ENCODE data around the gene PPDPF.

The PPDPF gene

DNA sequence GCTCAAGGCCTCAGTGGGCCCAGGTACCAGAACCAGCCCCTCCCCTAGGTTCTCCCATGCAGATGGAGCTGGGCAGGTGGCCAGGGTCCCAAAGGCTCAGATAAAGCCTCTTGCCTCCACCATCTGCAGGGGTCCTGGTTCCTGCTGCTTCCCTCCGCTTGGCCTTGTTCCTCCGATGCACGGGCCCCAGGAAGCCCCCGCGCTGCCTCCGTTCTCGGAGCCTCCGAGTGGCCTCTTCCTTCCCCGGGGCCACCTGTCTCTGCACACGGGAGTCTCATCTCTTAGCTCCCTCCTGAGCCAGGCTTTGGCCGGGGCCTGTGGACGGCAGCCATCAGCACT, 18.5 kb downstream of the PPDPF start:
- no peak for DNase-seq (ENCODE audit: low read depth)
- TF ChIP-seq, protein P1, sequence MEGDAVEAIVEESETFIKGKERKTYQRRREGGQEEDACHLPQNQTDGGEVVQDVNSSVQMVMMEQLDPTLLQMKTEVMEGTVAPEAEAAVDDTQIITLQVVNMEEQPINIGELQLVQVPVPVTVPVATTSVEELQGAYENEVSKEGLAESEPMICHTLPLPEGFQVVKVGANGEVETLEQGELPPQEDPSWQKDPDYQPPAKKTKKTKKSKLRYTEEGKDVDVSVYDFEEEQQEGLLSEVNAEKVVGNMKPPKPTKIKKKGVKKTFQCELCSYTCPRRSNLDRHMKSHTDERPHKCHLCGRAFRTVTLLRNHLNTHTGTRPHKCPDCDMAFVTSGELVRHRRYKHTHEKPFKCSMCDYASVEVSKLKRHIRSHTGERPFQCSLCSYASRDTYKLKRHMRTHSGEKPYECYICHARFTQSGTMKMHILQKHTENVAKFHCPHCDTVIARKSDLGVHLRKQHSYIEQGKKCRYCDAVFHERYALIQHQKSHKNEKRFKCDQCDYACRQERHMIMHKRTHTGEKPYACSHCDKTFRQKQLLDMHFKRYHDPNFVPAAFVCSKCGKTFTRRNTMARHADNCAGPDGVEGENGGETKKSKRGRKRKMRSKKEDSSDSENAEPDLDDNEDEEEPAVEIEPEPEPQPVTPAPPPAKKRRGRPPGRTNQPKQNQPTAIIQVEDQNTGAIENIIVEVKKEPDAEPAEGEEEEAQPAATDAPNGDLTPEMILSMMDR (IDR thresholded peaks at IDR 0.05; ENCODE audit: low read depth, low read length, missing control alignments) = no peak
- H3K4me3 ChIP-seq (ENCODE audit: low read depth, low read length) = no peak overlapping the region

DNA sequence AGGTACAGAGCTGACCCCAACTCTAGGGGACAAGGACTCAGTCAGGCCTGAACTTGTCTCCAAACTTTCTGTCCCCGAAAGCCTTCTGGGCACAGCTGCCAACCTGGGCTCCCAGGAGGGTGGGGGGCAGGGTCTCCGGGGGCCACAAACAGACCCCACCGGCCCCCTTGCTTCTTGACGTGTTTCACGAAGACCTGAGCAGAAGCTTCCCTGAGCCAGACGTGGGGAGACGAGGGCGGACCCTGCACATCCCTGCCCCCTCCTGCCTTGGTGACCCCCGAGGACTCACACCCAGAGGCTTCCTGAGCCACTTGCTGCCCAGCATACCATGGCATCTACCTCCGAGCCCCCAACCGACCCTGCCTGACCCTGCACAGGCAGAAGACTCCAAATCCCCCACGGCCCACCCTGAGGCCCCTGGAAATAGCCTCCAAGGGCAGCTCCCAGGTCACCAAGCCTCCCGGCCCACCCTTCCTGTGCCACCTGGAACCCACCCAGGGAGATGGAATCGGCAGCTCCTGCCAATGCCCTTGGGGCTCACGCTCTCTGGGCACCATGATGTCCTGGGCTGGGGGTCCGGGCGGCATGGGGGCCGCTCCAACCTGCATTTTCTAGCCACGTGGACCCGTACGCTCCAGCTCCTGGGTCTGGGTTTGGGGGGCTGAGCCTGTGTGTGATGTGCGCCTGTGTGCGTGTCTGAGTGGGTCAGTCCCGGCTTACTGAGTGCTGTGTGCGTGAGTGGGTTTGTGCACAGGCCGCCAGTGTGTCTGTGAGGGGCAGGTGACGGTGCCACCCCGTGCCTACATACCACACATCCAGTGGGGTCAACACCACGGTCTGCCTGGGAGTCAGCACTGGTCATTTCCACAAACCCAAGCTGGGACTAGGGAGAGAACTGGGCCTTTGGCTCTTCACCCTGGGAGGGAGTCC, 19.1 kb downstream of the PPDPF start:
- no peak overlapping the region for H3K4me3 ChIP-seq (ENCODE audit: low read depth, low read length)
- DNase-seq (ENCODE audit: low read depth) = no peak
- TF ChIP-seq, protein P1 (IDR thresholded peaks at IDR 0.05; ENCODE audit: low read depth, low read length, missing control alignments) = no peak

DNA sequence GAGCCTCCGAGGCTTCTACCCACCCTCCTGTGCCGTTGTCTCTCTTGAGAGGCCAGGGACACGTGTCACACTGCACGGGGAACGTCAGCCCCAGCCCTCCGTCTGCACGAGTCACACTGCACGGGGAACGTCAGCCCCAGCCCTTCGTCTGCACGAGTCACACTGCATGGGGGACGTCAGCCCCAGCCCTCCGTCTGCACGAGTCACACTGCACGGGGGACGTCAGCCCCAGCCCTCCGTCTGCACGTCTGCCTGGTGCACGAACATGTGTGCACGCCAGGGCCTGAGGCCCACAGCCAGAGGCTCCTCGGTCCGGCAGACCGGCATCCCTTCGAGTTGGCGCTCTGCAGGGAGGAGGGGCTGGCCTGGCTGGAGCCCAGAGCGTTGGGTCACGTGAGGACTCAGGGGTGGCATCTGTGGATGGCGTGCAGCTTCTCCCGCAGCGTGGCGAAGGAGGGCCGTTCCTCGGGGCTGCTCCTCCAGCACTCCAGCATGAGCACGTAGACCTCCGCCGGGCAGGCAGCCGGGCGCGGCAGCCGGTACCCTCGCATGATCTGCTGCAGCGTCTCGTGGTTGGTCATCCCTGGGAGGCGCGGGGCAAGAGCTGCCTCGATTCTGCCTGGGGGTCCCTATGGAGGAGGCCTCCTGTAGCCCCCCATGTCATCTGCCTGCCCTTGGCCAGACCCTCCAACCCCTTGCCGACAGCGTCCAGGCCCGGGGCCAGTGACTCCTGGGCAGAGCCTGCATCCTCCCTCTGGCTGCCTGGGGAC, 20.0 kb downstream of the PPDPF start:
- TF ChIP-seq, protein P1 (IDR thresholded peaks at IDR 0.05; ENCODE audit: low read depth, low read length, missing control alignments) = no peak
- DNase-seq (ENCODE audit: low read depth) = no peak
- no peak overlapping the region for H3K4me3 ChIP-seq (ENCODE audit: low read depth, low read length)

DNA sequence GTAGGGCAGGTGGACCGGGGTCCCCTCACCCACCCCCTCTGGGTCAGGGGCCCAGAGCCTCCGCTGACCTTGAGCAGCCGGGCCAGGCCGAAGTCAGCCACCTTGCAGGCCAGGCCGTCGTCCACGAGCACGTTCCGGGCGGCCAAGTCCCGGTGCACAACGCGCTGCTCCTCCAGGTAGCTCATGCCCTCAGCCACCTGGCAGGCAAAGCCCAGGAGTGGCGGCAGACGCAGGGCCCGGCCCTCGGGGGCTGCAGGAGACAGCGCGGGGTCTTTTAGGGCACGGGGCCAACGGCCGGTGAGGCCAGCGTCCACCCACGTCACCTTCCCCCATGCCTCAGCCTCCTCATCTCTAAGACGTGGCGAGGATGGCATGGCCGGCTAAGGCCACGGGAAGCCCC, 20.8 kb downstream of the PPDPF start:
- H3K4me3 ChIP-seq (ENCODE audit: low read depth, low read length) = peak overlapping the region; percentile 51
- TF ChIP-seq, protein P1 (IDR thresholded peaks at IDR 0.05; ENCODE audit: low read depth, low read length, missing control alignments) = no peak
- no peak for DNase-seq (ENCODE audit: low read depth)

DNA sequence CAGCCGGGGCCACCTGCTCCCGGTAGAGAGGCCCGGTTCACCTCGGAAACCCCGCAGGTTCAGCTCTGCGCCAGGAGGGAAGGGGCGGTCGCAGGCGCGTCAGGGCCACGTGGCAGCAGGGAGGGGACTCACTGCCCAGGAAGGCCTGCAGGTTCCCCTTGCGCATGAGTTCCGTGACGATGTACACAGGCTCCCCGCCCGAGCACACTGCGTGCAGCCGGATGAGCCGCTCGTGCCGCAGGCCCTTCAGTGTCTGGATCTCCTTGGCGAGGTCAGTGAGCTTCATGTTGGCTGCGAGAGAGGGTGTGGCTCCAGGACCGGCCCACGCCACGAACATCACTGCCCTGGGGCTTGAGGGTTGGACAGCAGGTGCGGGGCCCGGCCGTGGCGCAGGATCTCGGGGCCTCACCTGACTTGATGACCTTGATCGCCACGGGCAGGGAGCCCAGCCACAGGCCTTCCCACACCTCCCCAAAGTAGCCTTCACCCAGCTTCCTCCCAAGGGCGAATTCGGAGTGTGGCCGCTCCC, 21.5 kb downstream of the PPDPF start:
- peak overlapping the region; percentile 51 for H3K4me3 ChIP-seq (ENCODE audit: low read depth, low read length)
- TF ChIP-seq, protein P1 (IDR thresholded peaks at IDR 0.05; ENCODE audit: low read depth, low read length, missing control alignments) = no peak
- DNase-seq (ENCODE audit: low read depth) = no peak

DNA sequence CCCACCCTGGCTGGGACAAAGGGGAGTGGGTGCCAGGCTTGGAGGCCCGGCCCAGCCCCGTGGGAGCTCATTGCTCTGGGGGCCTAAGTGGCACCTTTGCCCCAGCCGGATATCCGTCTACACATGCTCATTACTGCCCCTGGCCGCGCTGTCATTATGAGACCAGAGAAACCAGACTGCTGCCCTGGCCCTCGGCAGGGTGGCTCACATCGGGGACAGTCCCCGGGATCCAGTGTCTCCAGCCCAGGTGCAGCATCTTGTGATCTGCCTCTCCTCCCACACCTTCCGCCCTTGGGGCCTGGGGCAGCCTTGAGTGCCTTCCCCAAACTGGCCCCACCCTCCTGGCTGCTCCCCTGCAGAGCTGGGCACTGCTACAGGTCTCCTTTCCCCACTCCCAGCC, 22.1 kb downstream of the PPDPF start:
- TF ChIP-seq, protein P1 (IDR thresholded peaks at IDR 0.05; ENCODE audit: low read depth, low read length, missing control alignments) = no peak

More for the DNA sequence above, 22.1 kb downstream of the PPDPF start:
- peak overlapping the region; percentile 51 for H3K4me3 ChIP-seq (ENCODE audit: low read depth, low read length)
- DNase-seq (ENCODE audit: low read depth) = peak; percentile 57
